ENCODE measurements around the gene PGS1. TPM values are rescaled to one million over a fixed set of nuclear protein-coding genes. Genes with fewer than 3 reads are reported as not detected.

PGS1 gene
- total RNA-seq, 4 donors from 2014 or later, result 25.4 to 63.9 (median 38.4) TPM

GRCh38 chr17:78428836-78429617 lies 50.6 kb downstream of the PGS1 start:
- no peak for TF ChIP-seq CTCF (IDR thresholded peaks at IDR 0.05; ENCODE audit: low read depth)

GRCh38 chr17:78429618-78429995 lies 51.2 kb downstream of the PGS1 start:
- no peak for TF ChIP-seq CTCF (IDR thresholded peaks at IDR 0.05; ENCODE audit: low read depth)

GRCh38 chr17:78430892-78431691 lies 52.6 kb downstream of the PGS1 start:
- no peak for TF ChIP-seq CTCF (IDR thresholded peaks at IDR 0.05; ENCODE audit: low read depth)

- no peak for TF ChIP-seq CTCF (IDR thresholded peaks at IDR 0.05; ENCODE audit: low read depth)
Observed at GRCh38 chr17:78431692-78431958, 53.2 kb downstream of the PGS1 start.

GRCh38 chr17:78432226-78433012 lies 54.0 kb downstream of the PGS1 start:
- no peak for TF ChIP-seq CTCF (IDR thresholded peaks at IDR 0.05; ENCODE audit: low read depth)

- TF ChIP-seq CTCF (IDR thresholded peaks at IDR 0.05; ENCODE audit: low read depth), result no peak
Observed at GRCh38 chr17:78433013-78433727, 54.7 kb downstream of the PGS1 start.

Data from subcutaneous adipose tissue (tissue), 4 donors.